HEK293 (cell line): ENCODE measurements around the gene ACOT7.

Source experiments
- CTCF ChIA-PET: fragments of 350-600 bp; formaldehyde crosslinking; extraction: SDS; loops from one replicate; lab custom pipeline; 2021; ENCODE audit warnings: antibody characterized with exemption; lab: Yijun Ruan, JAX
- POLR2A ChIA-PET: fragments of 300-600 bp; formaldehyde crosslinking; extraction: SDS; loops from one replicate; lab custom pipeline; 2020; ENCODE audit warnings: antibody characterized with exemption, inconsistent platforms; lab: Yijun Ruan, JAX
- H3K27ac ChIP-seq: fragments of 200-500 bp; sonication (Bioruptor generic); 2 replicates; pipeline ENCODE4 v1.5.1; 2014; ENCODE audit warnings: low read depth, low read length, control low read depth, inconsistent platforms; ENCODE audit errors: extremely low read depth
- H3K36me3 ChIP-seq, 2 experiments: fragments of 200-500 bp in 1 of 2; sonication (Bioruptor generic) in 1 of 2; 1 replicate in 1 of 2; 2 replicates in 1 of 2; pipeline ENCODE4 v1.5.1; 2014 to 2017; ENCODE audit warnings: inconsistent platforms in 2 of 2, low read length in 2 of 2; ENCODE audit not compliant: control insufficient read depth in 2 of 2, insufficient read depth in 1 of 2
- H3K4me1 ChIP-seq: fragments of 200-500 bp; sonication (Bioruptor generic); 2 replicates; pipeline ENCODE4 v1.5.1; 2014; ENCODE audit warnings: mild to moderate bottlenecking, low read length, inconsistent platforms; ENCODE audit not compliant: control insufficient read depth, insufficient read depth
- H3K4me3 ChIP-seq: 2 replicates; pipeline ENCODE4 v1.5.1; 2011; ENCODE audit warnings: low read depth, mild to moderate bottlenecking, control low read depth, low read length, moderate library complexity
- H3K9me3 ChIP-seq: fragments of 200-500 bp; sonication (Bioruptor generic); 2 replicates; pipeline ENCODE4 v1.5.1; 2014; ENCODE audit warnings: low read depth, low read length, inconsistent platforms; ENCODE audit not compliant: control insufficient read depth, insufficient read depth
- BCL11B ChIP-seq: fragments of 450-650 bp; formaldehyde crosslinking; IDR thresholded peaks from 2 replicates; pipeline ENCODE4 v1.5.1; 2016; ENCODE audit warnings: low read depth, missing biosample characterization, missing genetic modification characterization
- EGR2 ChIP-seq: fragments of 450-650 bp; formaldehyde crosslinking; IDR thresholded peaks from 2 replicates; pipeline ENCODE4 v1.5.1; 2016; ENCODE audit warnings: low read depth, missing biosample characterization, missing genetic modification characterization
- GLIS1 ChIP-seq: fragments of 450-650 bp; formaldehyde crosslinking; IDR thresholded peaks from 2 replicates; pipeline ENCODE4 v1.5.1; 2016; ENCODE audit warnings: missing biosample characterization, missing genetic modification characterization
- KLF10 ChIP-seq: fragments of 450-650 bp; IDR thresholded peaks from 2 replicates; pipeline ENCODE4 v1.5.1; 2018; ENCODE audit warnings: missing biosample characterization, mild to moderate bottlenecking, missing genetic modification characterization
- SCRT2 ChIP-seq: fragments of 450-650 bp; formaldehyde crosslinking; IDR thresholded peaks from 2 replicates; pipeline ENCODE4 v1.5.1; 2016; ENCODE audit warnings: missing biosample characterization, missing genetic modification characterization
- ZIC2 ChIP-seq: fragments of 450-650 bp; formaldehyde crosslinking; IDR thresholded peaks from 2 replicates; pipeline ENCODE4 v1.5.1; 2016; ENCODE audit warnings: missing biosample characterization, missing genetic modification characterization
- ZNF274 ChIP-seq, 2 experiments: fragments of 200-500 bp in 1 of 2; fragments of 450-650 bp in 1 of 2; sonication (Bioruptor generic) in 1 of 2; formaldehyde crosslinking in 1 of 2; IDR thresholded peaks; 2 replicates each; pipeline versions ENCODE4 v1.5.1 to v1.6.1; 2014 to 2016; ENCODE audit warnings: borderline replicate concordance in 1 of 2, inconsistent platforms in 1 of 2, low read length in 1 of 2, missing biosample characterization in 1 of 2, missing genetic modification characterization in 1 of 2
- ZNF37A ChIP-seq: fragments of 450-650 bp; IDR thresholded peaks from 2 replicates; pipeline ENCODE4 v1.5.1; 2018; ENCODE audit warnings: missing biosample characterization, missing genetic modification characterization
- ZNF423 ChIP-seq: fragments of 450-650 bp; formaldehyde crosslinking; IDR thresholded peaks from 2 replicates; pipeline ENCODE4 v1.5.1; 2016; ENCODE audit warnings: missing biosample characterization, missing genetic modification characterization
- ZNF544 ChIP-seq: fragments of 450-650 bp; formaldehyde crosslinking; IDR thresholded peaks from 2 replicates; pipeline ENCODE4 v1.5.0; 2017; ENCODE audit warnings: missing biosample characterization, missing genetic modification characterization
- ZNF558 ChIP-seq: fragments of 450-650 bp; formaldehyde crosslinking; IDR thresholded peaks from 2 replicates; pipeline ENCODE4 v1.5.1; 2016; ENCODE audit warnings: missing biosample characterization, missing genetic modification characterization
- ZSCAN16 ChIP-seq: fragments of 450-650 bp; formaldehyde crosslinking; IDR thresholded peaks from 2 replicates; pipeline ENCODE4 v1.5.1; 2016; ENCODE audit warnings: missing biosample characterization, missing genetic modification characterization
- ZXDB ChIP-seq: fragments of 450-650 bp; formaldehyde crosslinking; IDR thresholded peaks from 2 replicates; pipeline ENCODE4 v1.5.1; 2016; ENCODE audit warnings: missing biosample characterization, missing genetic modification characterization
- TF ChIP-seq, protein P1 (sequence below): fragments of 450-650 bp; formaldehyde crosslinking; IDR thresholded peaks from 2 replicates; pipeline ENCODE4 v1.5.1; 2017; ENCODE audit warnings: missing biosample characterization, mild to moderate bottlenecking, missing genetic modification characterization, moderate library complexity
- TF ChIP-seq, protein P2 (sequence below): fragments of 450-650 bp; formaldehyde crosslinking; IDR thresholded peaks from 2 replicates; pipeline ENCODE4 v1.5.1; 2016; ENCODE audit warnings: missing biosample characterization, missing genetic modification characterization
- TF ChIP-seq, protein P3 (sequence below): fragments of 450-650 bp; formaldehyde crosslinking; conservative IDR thresholded peaks from 2 replicates; pipeline ENCODE4 v1.5.1; 2016; ENCODE audit warnings: low read depth, missing biosample characterization, missing genetic modification characterization
- TF ChIP-seq, protein P4 (sequence below): fragments of 450-650 bp; formaldehyde crosslinking; IDR thresholded peaks from 2 replicates; pipeline ENCODE4 v1.5.1; 2016; ENCODE audit warnings: missing biosample characterization, missing genetic modification characterization

ACOT7 gene

DNA sequence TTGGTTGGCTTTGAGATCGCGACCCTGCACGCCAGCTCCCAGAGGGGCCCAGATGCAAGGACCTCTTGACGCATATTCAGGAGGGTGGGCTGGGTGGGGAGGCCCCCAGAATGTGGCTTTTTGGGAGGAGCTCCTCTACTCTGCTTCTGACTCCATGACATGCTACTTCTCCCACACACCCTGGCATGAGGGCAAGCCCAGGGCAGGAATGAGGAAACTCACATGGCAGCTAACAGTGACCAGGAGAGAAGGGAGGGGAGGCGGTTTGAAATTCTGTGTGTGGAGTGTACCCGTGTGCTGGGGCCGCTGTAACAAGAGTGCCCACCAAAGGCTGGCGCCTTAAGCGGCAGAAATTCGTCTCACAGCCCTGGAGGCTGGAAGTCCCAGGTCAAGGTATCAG is 71.4 kb downstream of the ACOT7 start:
- TF ChIP-seq, protein P1, sequence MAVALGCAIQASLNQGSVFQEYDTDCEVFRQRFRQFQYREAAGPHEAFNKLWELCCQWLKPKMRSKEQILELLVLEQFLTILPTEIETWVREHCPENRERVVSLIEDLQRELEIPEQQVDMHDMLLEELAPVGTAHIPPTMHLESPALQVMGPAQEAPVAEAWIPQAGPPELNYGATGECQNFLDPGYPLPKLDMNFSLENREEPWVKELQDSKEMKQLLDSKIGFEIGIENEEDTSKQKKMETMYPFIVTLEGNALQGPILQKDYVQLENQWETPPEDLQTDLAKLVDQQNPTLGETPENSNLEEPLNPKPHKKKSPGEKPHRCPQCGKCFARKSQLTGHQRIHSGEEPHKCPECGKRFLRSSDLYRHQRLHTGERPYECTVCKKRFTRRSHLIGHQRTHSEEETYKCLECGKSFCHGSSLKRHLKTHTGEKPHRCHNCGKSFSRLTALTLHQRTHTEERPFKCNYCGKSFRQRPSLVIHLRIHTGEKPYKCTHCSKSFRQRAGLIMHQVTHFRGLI (tag by site-specific recombination): no peak
- TF ChIP-seq ZXDB (tag by site-specific recombination) (no peak), ZNF274 (IDR thresholded peaks at IDR 0.05; ENCODE audit: low read length) (no peak), ZNF274 (tag by site-specific recombination; IDR thresholded peaks at IDR 0.05; ENCODE audit: borderline replicate concordance) (no peak), ZNF37A (tag by site-specific recombination) (no peak), ZIC2 (tag by site-specific recombination) (no peak), GLIS1 (no peak), SCRT2 (tag by site-specific recombination) (no peak), ZNF423 (no peak), ZNF544 (tag by site-specific recombination) (no peak), KLF10 (tag by site-specific recombination) (no peak), ZSCAN16 (tag by site-specific recombination) (no peak), BCL11B (no peak)
- TF ChIP-seq, protein P2, sequence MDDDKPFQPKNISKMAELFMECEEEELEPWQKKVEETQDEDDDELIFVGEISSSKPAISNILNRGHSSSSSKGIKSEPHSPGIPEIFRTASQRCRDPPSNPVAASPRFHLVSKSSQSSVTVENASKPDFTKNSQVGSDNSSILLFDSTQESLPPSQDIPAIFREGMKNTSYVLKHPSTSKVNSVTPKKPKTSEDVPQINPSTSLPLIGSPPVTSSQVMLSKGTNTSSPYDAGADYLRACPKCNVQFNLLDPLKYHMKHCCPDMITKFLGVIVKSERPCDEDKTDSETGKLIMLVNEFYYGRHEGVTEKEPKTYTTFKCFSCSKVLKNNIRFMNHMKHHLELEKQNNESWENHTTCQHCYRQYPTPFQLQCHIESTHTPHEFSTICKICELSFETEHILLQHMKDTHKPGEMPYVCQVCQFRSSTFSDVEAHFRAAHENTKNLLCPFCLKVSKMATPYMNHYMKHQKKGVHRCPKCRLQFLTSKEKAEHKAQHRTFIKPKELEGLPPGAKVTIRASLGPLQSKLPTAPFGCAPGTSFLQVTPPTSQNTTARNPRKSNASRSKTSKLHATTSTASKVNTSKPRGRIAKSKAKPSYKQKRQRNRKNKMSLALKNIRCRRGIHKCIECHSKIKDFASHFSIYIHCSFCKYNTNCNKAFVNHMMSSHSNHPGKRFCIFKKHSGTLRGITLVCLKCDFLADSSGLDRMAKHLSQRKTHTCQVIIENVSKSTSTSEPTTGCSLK (tag by site-specific recombination): no peak
- TF ChIP-seq, protein P3, sequence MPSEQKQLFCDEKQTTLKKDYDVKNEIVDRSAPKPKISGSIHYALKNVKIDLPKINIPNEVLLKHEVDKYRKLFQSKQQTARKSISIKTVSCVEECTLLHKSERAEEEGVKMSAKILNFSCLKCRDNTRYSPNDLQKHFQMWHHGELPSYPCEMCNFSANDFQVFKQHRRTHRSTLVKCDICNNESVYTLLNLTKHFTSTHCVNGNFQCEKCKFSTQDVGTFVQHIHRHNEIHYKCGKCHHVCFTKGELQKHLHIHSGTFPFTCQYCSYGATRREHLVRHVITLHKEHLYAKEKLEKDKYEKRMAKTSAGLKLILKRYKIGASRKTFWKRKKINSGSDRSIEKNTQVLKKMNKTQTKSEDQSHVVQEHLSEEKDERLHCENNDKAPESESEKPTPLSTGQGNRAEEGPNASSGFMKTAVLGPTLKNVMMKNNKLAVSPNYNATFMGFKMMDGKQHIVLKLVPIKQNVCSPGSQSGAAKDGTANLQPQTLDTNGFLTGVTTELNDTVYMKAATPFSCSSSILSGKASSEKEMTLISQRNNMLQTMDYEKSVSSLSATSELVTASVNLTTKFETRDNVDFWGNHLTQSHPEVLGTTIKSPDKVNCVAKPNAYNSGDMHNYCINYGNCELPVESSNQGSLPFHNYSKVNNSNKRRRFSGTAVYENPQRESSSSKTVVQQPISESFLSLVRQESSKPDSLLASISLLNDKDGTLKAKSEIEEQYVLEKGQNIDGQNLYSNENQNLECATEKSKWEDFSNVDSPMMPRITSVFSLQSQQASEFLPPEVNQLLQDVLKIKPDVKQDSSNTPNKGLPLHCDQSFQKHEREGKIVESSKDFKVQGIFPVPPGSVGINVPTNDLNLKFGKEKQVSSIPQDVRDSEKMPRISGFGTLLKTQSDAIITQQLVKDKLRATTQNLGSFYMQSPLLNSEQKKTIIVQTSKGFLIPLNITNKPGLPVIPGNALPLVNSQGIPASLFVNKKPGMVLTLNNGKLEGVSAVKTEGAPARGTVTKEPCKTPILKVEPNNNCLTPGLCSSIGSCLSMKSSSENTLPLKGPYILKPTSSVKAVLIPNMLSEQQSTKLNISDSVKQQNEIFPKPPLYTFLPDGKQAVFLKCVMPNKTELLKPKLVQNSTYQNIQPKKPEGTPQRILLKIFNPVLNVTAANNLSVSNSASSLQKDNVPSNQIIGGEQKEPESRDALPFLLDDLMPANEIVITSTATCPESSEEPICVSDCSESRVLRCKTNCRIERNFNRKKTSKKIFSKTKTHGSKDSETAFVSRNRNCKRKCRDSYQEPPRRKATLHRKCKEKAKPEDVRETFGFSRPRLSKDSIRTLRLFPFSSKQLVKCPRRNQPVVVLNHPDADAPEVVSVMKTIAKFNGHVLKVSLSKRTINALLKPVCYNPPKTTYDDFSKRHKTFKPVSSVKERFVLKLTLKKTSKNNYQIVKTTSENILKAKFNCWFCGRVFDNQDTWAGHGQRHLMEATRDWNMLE (tag by site-specific recombination): no peak
- TF ChIP-seq, protein P4, sequence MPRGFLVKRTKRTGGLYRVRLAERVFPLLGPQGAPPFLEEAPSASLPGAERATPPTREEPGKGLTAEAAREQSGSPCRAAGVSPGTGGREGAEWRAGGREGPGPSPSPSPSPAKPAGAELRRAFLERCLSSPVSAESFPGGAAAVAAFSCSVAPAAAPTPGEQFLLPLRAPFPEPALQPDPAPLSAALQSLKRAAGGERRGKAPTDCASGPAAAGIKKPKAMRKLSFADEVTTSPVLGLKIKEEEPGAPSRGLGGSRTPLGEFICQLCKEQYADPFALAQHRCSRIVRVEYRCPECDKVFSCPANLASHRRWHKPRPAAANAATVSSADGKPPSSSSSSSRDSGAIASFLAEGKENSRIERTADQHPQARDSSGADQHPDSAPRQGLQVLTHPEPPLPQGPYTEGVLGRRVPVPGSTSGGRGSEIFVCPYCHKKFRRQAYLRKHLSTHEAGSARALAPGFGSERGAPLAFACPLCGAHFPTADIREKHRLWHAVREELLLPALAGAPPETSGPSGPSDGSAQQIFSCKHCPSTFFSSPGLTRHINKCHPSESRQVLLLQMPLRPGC (tag by site-specific recombination): no peak
- TF ChIP-seq, all 188 proteins: peak for 0
- ChIA-PET CTCF (interaction anchor here (0.7 kb wide), 1 partner anchor 100 kb away, joined by 4 read pairs; no protein-coding TSS in a partner anchor), POLR2A (no interaction called here)
- Histone ChIP-seq H3K27ac (no peak overlapping the region), H3K4me3 (no peak overlapping the region), H3K4me1 (no peaks in the 10 kb centered on the region), H3K36me3 (peaks cover 5 to 63% of the 10 kb centered on the region in 2 experiments; a peak in 2 of 3 replicates), H3K9me3 (no peaks in the 10 kb centered on the region)

DNA sequence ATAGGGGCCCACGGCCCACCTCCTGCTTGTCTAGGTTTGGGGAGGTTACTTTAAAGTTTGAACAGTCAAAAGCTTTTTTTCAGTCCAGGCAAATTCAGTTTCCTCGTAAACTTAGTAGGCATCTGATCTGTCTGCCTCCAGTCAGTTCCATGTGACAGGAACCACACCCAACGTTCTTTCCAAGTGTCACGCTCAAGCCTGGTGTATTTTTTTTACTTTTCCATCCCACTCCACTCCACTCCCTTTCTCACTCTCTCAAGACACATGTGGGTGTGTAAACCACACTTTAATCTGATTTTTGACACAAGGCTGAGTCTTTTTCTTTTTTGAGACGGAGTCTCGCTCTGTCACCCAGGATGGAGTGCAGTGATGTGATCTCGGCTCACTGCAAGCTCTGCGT is 72.4 kb downstream of the ACOT7 start:
- H3K4me3 ChIP-seq: no peak overlapping the region
- TF ChIP-seq ZNF558 (tag by site-specific recombination) (no peak), EGR2 (tag by site-specific recombination) (peak; percentile 53)
- TF ChIP-seq, all 188 proteins: peak for 1
- Histone ChIP-seq H3K4me1 (no peaks in the 10 kb centered on the region), H3K36me3 (peaks cover 0 to 61% of the 10 kb centered on the region in 2 experiments; a peak in 2 of 3 replicates), H3K9me3 (no peaks in the 10 kb centered on the region), H3K27ac (no peak overlapping the region)
- ChIA-PET CTCF (no interaction called here), POLR2A (no interaction called here)
